HG02870 (cell line): ENCODE data around the gene CNR2.
A peak's percentile ranks its signal among the peaks of the same experiment; 100 is the strongest.
"Not testable (repeated sequence)": the region's sequence is repeated elsewhere in the genome, so short reads cannot be mapped to it uniquely, and the experiment has no call there.

Experiments used
- ATAC-seq: cut with Tn5 transposase; IDR thresholded peaks from one replicate; pipeline ENCODE4 v1.9.1; 2021; ENCODE audit warnings: mild to moderate bottlenecking, moderate library complexity; ENCODE audit not compliant: unreplicated experiment

Gene CNR2

GRCh38 chr1:23885222-23885621 is 27.9 kb downstream of the CNR2 start:
- ATAC-seq, result no peak

DNA sequence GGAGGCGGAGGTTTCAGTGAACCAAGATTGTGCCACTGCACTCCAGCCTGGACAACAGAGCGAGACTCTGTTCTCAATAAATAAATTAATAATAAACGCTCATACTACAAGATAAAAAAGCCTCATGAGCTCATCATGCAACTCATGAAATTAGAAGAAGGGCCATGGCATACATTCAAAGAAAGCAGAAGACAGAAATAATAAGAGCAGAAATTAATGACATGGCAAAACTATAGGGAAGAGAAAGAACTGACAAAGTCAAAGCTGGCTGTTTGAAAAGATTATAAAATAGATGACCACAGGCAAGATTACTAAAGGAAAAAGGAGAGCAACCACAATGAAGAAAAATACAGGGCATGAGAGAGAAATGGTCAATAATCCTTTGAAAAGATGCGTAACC is 30.4 kb downstream of the CNR2 start:
- ATAC-seq, result no peak

DNA sequence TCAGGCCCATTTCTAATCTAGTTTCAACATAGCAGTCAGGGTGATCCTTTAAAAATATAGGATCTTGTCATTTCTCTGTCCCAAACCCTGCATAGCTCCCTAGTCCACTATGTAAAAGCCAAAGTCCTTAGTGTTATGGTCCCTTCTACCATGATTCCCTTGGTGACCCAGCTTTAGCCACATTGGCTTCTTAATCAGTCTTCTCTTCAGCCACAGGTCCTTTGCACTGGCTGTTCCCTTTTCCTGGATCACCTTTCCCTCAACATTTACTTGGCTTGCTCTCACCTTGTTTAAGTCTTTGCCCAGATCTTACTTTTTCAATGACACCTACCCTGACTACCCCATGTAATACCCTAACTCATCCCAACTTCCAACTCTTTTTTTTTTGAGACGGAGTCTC is 33.4 kb downstream of the CNR2 start:
- ATAC-seq, result no peak

- no peak for ATAC-seq
Observed at GRCh38 chr1:23878668-23879067, 34.5 kb downstream of the CNR2 start.

DNA sequence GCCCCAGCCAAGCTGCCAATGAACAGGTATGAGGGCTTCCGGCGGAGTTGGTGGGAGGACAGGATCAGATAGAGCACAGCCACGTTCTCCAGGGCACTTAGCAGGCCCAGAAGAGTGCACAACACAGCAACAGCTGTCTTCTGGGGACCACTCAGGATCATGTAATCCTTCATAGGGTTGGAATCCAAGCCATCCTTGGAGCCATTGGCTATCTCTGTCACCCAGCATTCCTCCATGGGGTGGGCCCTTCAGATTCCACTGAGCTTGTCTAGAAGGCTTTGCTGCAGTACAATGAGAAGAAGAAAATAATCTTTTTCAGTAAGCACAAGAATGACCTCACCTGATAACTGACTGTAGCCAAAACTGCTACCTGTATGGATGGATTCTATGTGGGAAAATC is 37.8 kb downstream of the CNR2 start:
- no peak for ATAC-seq

- ATAC-seq, result no peak
Observed at GRCh38 chr1:23872421-23872820, 40.7 kb downstream of the CNR2 start.

DNA sequence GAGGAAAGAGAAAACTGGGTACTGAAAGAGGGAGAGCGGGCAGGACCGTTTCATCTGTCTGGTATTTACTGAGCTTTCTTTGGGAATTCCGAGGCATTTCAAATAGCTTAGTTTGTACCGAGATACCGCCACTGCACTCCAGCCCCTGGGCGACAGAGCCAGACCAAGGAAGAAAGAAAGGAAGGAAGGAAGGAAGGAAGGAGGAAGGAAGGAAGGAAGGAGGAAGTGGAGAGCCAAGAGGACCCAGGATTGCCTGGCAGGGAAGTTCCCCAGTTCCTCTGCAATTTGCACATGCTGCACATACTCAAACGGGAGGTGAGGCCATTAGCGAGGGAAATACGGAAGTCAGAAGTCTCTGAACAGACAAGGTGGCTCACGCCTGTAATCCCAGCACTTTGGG is 44.1 kb downstream of the CNR2 start:
- no peak for ATAC-seq

GRCh38 chr1:23868557-23869016 is 44.6 kb downstream of the CNR2 start:
- no peak for ATAC-seq

- peak; percentile 87 for ATAC-seq
Observed at GRCh38 chr1:23867895-23868556, 45.1 kb downstream of the CNR2 start, which contains the start of gene FUCA1. Gene FUCA1 (minus strand): TSS chr1:23868290. CDS start chr1:23868286, 4 bp downstream.

- no peak for ATAC-seq
Observed at GRCh38 chr1:23867542-23867894, 45.6 kb downstream of the CNR2 start.

DNA sequence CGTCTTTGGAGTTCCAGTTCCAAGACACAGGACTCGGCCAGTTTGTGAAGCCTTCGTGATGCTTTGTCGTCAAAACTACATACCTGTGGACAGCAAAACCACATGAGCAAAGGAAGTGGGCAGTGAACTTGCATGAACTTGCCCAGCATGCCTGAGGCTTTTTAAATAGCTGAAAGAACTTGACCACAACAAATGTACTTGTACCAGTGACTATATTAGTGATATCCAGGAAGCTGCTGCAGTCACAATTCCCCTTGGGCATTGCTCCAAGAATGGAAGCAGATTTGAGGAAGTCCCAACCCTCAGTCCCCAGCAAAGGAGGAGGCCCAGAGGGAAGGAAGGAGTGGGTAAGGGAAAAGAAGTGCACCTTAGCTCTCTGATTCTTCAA is 47.6 kb downstream of the CNR2 start:
- ATAC-seq, result no peak

DNA sequence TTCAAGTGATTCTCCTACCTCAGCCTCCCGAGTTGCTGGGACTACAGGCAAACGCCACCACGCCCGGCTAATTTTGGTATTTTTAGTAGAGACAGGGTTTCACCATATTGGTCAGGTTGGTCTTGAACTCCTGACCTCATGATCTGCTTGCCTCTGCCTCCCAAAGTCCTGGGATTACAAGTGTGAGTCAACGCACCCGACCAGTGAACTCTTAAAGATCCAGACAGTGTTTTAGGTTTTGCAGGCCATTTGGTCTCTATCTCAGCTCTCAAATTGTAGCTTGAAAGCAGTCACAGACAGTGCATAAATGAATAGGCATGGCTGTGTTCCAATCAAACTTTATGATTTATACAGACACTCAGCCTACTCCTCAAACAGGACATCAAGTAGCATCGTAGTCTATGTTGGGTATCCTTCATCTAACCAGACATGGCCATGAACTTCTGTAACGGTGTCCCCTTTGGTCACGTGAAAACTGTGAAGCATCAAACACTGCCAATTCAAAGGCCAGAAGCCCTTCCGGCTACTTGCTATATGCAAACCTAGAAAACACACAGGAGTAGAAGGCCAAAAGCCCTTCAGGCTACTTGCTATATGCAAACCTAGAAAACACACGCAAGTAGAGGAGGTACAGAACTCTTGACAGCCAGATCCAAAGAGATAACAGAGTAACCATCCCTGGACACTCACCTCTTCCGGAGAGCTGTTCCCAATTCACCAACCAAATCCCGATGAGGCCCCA is 48.2 kb downstream of the CNR2 start:
- no peak for ATAC-seq

DNA sequence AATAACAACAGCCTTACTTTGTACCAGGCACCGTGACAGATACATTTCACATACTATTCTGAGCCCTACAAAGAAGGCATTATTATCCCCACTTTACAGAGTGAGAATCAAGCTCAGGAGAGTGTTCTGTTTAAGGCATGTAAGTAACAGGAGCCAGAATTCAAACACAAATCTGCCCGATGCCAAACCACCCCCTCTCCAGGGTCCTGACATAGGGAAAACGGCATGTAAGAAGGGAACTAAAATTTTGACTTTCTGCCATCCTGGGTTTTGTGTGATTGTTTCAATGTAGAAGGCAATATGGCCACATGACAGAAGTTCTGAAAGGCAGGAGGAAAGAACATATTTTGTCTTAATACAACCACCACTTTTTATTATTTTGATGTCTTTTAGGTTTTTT is 50.5 kb downstream of the CNR2 start:
- no peak for ATAC-seq

DNA sequence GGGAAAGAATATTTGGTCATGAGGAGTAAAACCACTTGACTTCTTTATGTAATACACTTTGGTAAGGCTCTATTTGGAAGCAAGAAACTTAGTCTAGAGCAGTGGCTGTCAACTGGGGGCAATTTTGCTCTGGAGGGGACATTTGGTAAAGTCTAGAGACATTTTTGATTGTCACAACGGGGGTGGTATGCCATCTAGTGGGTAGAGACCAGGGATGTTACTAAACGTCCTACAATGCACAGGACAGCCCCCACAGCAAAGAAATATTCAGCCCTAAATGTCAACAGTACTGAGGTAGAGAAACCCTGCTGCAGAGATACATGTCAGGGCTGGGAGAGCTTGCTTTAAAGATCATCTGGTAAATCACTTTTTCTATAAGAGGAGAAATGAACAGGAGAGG is 58.6 kb downstream of the CNR2 start:
- ATAC-seq, result no peak

DNA sequence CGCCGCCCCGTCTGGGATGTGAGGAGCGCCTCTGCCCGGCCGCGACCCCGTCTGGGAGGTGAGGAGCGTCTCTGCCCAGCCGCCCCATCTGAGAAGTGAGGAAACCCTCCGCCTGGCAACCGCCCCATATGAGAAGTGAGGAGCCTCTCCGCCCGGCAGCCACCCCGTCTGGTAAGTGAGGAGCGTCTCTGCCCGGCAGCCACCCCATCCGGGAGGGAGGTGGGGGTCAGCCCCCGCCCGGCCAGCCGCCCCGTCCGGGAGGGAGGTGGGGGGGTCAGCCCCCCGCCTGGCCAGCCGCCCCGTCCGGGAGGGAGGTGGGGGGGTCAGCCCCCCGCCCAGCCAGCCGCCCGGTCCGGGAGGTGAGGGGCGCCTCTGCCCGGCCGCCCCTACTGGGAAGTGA is 60.0 kb downstream of the CNR2 start:
- ATAC-seq, result not testable (repeated sequence)

DNA sequence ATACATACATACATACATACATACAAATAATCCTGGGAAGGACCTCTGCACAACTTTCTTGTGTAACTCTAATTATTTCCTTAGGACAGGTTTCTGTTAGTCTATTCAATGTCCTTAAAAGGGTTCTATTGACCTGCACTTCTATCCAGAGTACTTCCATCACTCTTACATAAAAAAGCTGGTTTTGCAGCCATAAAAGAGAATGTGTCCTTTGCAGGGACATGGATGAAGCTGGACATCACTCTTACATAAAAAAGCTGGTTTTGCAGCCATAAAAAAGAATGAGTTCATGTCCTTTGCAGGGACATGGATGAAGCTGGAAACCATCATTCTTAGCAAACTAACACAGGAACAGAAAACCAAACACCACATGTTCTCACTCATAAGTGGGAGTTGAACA is 61.8 kb downstream of the CNR2 start:
- ATAC-seq, result not testable (repeated sequence)

GRCh38 chr1:23848673-23849616 is 64.2 kb downstream of the CNR2 start:
- ATAC-seq, result no peak

GRCh38 chr1:23847482-23848095 is 65.6 kb downstream of the CNR2 start:
- not testable (repeated sequence) for ATAC-seq

DNA sequence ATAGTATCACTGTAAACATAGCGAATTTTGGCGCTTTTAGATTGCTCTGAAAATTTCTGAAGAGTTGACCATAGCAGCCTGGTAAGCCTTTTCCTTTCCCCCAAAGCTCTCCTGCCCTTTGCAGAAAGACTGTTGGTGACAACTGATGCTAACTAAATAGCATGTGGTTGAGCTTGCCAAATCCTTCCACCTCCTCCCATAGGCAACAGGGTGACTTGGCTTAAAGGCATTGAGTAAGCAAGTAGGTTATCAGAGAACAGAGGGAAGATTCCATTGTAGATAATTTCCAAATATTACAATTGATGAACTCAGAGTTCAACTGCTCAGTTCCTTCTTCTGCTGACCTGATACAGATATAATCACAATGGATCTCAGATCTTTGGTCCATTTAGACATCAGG is 68.0 kb downstream of the CNR2 start:
- no peak for ATAC-seq

DNA sequence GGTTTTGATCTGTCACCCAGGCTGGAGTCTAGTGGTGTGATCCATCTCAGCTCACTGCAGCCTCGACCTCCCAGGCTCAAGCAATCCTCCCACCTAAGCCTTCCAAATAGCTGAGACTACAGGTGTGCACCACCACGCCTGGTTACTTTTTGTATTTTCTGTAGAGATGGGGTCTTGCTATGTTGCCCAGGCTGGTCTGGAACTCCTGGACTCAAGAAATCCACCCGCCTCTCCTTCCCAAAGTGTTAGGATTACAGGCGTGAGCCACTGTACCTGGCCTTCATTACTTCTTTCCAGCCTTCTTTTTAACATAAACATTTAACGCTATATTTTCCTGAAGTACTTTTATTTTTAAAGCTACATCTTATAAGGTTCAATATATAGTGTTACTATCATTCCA is 69.5 kb downstream of the CNR2 start:
- ATAC-seq, result no peak

DNA sequence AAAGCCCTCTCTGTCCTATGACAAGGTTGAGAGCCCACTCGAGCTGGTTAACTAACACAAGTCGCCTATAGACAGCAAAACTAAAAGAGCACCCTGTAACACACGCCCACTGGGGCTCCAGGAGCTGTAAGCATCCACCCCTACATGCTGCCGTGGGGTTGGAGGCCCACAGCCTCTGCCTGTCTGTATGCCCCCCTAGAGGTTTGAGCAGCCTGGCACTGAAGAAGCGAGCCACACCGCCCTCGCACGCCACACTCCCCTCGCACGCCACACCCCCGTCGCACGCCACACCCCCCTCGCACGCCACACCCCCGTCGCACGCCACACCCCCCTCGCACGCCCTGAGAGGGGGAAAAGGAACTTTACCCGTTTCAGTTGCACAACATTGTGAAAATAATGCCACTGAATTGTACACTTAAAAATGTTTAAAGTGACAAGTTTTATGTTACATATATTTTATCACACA is 74.7 kb downstream of the CNR2 start:
- ATAC-seq, result no peak
